ENCODE data around the gene ABHD13. TPM values are rescaled to one million over a fixed set of nuclear protein-coding genes. Genes with fewer than 3 reads are reported as not detected.

The ABHD13 gene
- total RNA-seq, 3 donors from 2014 or later: 6.6 to 7.4 (median 6.7) TPM

DNA sequence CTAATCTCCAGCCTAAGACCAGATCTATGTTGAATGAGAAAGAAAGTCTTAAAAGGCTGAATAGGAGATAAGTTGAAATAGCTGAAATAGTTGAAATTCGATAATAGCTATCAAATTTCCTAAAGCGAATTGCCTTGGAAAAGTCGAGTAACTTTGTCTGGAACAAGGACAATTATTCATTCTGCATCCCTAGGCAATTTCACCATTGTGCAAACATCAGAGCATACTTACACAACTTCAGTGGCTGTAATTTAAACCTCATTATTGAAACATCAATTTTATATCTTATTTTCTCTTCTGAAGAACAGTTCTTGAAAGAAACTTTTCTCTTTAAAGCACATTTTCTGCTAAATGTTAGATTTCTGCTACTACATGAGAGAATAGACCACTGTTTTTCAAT is 64.9 kb downstream of the ABHD13 start:
- no peak for DNase-seq
- no peaks in the 10 kb centered on the region for H3K9me3 Mint-ChIP-seq
- H3K4me1 Mint-ChIP-seq (ENCODE audit: low read depth): no peaks in the 10 kb centered on the region
- H3K36me3 Mint-ChIP-seq (ENCODE audit: insufficient read depth): peaks cover 10% of the 10 kb centered on the region
- no peak overlapping the region for H3K4me3 Mint-ChIP-seq
- H3K27me3 Mint-ChIP-seq (ENCODE audit: low read depth): no peaks in the 10 kb centered on the region
- ATAC-seq: no peak

Other genes with a start within 250 kb of the ABHD13 start
- 10 to 100 TPM in 1 of 3 donors, 1 to 10 TPM in 2; 9.6 to 10.0 (median 9.7) TPM for gene LIG4, start 2.9 kb upstream of the ABHD13 start, total RNA-seq
- gene TNFSF13B, start 51.3 kb downstream of the ABHD13 start, total RNA-seq: 1 to 10 TPM in 1 of 3 donors, under 1 TPM in 2; 0.46 to 1.4 (median 0.50) TPM